GM21576 (cell line): ENCODE results near the gene ACER1.
"Not testable (repeated sequence)": the region's sequence is repeated elsewhere in the genome, so short reads cannot be mapped to it uniquely, and the experiment has no call there.

Source experiments
- ATAC-seq: cut with Tn5 transposase; IDR thresholded peaks from one replicate; pipeline ENCODE4 v1.9.1; 2021; ENCODE audit warnings: mild to moderate bottlenecking, moderate library complexity; ENCODE audit not compliant: unreplicated experiment

The ACER1 gene

GRCh38 chr19:6357174-6357573 is 23.8 kb upstream of the ACER1 start:
- no peak for ATAC-seq

GRCh38 chr19:6355321-6356040 is 22.1 kb upstream of the ACER1 start:
- not testable (repeated sequence) for ATAC-seq

GRCh38 chr19:6354098-6354674 is 20.8 kb upstream of the ACER1 start:
- ATAC-seq = no peak

GRCh38 chr19:6352381-6353165 is 19.2 kb upstream of the ACER1 start:
- no peak for ATAC-seq

GRCh38 chr19:6350688-6351087 is 17.3 kb upstream of the ACER1 start:
- no peak for ATAC-seq

- not testable (repeated sequence) for ATAC-seq
Observed at GRCh38 chr19:6349271-6349670, 15.9 kb upstream of the ACER1 start.

GRCh38 chr19:6343462-6343861 is 10.1 kb upstream of the ACER1 start:
- ATAC-seq = no peak

GRCh38 chr19:6340493-6341201 is 7.2 kb upstream of the ACER1 start:
- ATAC-seq = no peak

GRCh38 chr19:6334490-6335285 is 1.3 kb upstream of the ACER1 start:
- ATAC-seq = no peak

GRCh38 chr19:6326815-6327214 is 6.6 kb downstream of the ACER1 start:
- no peak for ATAC-seq

GRCh38 chr19:6325614-6326013 is 7.8 kb downstream of the ACER1 start:
- ATAC-seq = no peak

- ATAC-seq = no peak
Observed at GRCh38 chr19:6324757-6325156, 8.7 kb downstream of the ACER1 start.

GRCh38 chr19:6322284-6322683 is 11.1 kb downstream of the ACER1 start:
- ATAC-seq = no peak

- no peak for ATAC-seq
Observed at GRCh38 chr19:6319376-6319775, 14.0 kb downstream of the ACER1 start.

- ATAC-seq = no peak
Observed at GRCh38 chr19:6318772-6319171, 14.6 kb downstream of the ACER1 start.

GRCh38 chr19:6315646-6316045 is 17.8 kb downstream of the ACER1 start:
- not testable (repeated sequence) for ATAC-seq

GRCh38 chr19:6313398-6313969 is 19.9 kb downstream of the ACER1 start:
- no peak for ATAC-seq

- ATAC-seq = no peak
Observed at GRCh38 chr19:6312018-6312417, 21.4 kb downstream of the ACER1 start.

- no peak for ATAC-seq
Observed at GRCh38 chr19:6298413-6298812, 35.0 kb downstream of the ACER1 start.

GRCh38 chr19:6297202-6297601 is 36.2 kb downstream of the ACER1 start:
- ATAC-seq = no peak
